OCI-LY7 (cell line): ENCODE results near the gene DVL2.

ENCODE experiments used
- EZH2phosphoT487 ChIP-seq: fragments of 200-600 bp; sonication (generic); IDR thresholded peaks from 2 replicates; pipeline ENCODE4 v1.6.1; 2018; ENCODE audit warnings: low read depth, borderline replicate concordance, mild to moderate bottlenecking, mixed run types, antibody characterized with exemption, low read length, moderate library complexity, mixed read lengths
- TF ChIP-seq, protein P1 (sequence below): fragments of 200-600 bp; sonication (generic); conservative IDR thresholded peaks from 2 replicates; pipeline ENCODE4 v1.5.1; 2014; ENCODE audit warnings: mild to moderate bottlenecking, antibody characterized with exemption, low read length, moderate library complexity, mixed read lengths

DNA sequence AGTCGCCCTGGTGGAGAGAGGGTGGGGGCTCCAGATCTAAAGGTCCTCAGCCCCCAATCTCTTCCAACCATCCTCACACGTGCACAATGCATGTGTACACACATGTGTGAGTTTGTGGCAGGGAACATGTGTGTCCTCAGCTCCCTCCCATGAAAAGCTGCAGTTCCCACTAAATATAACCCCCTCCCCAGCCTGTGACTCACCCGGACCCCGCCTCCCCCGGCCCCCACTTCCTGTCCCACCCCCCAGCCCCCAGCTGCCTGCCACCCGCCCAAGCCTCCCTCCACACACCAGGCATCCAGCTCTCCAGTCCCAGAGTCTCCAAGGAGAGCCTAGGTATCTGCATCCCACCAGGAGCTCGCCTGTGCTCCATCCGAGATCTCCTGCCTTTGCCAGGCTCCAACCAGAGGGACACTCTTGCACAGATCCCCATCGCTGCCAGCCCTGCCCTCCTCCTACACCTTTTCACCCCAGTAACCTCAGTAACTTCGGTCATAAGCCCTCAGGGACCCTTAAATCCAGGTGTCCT lies 18.6 kb downstream of the DVL2 start:
- TF ChIP-seq, protein P1, sequence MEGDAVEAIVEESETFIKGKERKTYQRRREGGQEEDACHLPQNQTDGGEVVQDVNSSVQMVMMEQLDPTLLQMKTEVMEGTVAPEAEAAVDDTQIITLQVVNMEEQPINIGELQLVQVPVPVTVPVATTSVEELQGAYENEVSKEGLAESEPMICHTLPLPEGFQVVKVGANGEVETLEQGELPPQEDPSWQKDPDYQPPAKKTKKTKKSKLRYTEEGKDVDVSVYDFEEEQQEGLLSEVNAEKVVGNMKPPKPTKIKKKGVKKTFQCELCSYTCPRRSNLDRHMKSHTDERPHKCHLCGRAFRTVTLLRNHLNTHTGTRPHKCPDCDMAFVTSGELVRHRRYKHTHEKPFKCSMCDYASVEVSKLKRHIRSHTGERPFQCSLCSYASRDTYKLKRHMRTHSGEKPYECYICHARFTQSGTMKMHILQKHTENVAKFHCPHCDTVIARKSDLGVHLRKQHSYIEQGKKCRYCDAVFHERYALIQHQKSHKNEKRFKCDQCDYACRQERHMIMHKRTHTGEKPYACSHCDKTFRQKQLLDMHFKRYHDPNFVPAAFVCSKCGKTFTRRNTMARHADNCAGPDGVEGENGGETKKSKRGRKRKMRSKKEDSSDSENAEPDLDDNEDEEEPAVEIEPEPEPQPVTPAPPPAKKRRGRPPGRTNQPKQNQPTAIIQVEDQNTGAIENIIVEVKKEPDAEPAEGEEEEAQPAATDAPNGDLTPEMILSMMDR, result no peak
- no peak for TF ChIP-seq EZH2phosphoT487
